ENCODE results near the gene AXL. TPM values are rescaled to one million over a fixed set of nuclear protein-coding genes. Genes with fewer than 3 reads are reported as not detected.

Gene AXL
- total and polyA plus RNA-seq, 9 of the 15 experiments (the other 6 are each of a cell fraction or from before 2014, with no cell fraction given), result 0.80 to 6.6 (median 1.6) TPM

- TF ChIP-seq THRAP3 (IDR thresholded peaks at IDR 0.05; ENCODE audit: borderline replicate concordance), result no peak
Observed at GRCh38 chr19:41238244-41238643, 19.2 kb downstream of the AXL start (continued).

DNA sequence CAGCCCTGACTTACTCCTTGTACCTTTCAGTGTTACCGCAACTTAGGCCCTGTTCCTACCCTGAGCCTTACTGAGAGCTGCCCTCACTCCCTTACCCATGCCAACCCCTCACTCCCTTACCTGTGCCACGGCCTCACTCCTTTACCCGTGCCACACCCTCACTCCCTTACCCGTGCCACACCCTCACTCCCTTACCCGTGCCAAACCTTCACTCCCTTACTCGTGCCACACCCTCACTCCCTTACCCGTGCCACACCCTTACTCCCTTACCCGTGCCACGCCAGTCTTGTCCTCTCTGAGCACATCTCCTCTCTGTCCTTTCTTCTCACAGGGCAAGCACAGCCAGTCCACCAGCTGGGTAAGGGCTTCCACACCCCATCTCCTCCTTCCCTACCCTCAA is 20.3 kb downstream of the AXL start:
- in situ Hi-C loops (cut with MboI) (no loop called here), intact Hi-C loops (cut with micrococcal nuclease) (no loop called here)
- H3K4me2 ChIP-seq (ENCODE audit: insufficient read depth, low read length), result no peak overlapping the region
- H3K9me3 ChIP-seq (replicated peaks; ENCODE audit: control insufficient read depth, insufficient read depth, low read depth, low read length), result no peaks in the 10 kb centered on the region
- 3% methylated on average over 9 of the region's 9 CpGs for WGBS (ENCODE audit: insufficient coverage, low coverage, missing lambda C conversion rate)
- ChIA-PET CTCF (ENCODE audit: low intra/inter-chr PET ratio) (no interaction called here), POLR2A (no interaction called here)
- no peak overlapping the region for H3K9ac ChIP-seq (ENCODE audit: insufficient read depth in 1 of 2, low read depth in 2 of 2, low read length in 2 of 2)
- H2AFZ ChIP-seq (ENCODE audit: low read depth, low read length), result no peak overlapping the region
- H3K27me3 ChIP-seq (ENCODE audit: control insufficient read depth in 2 of 2, insufficient read depth in 2 of 2, low read length in 2 of 2), result peaks cover 5 to 21% of the 10 kb centered on the region in 2 experiments; a peak in 3 of 5 replicates
- DNase-seq (ENCODE audit: extremely low read depth in 1 of 4, low spot score in 3 of 4) (no peak), FAIRE-seq (no peak), ATAC-seq (no peak)
- BruUV-seq (replicated peaks), result no TSS peak
- peaks cover 2% of the 10 kb centered on the region for H3K9me1 ChIP-seq (ENCODE audit: control insufficient read depth, insufficient read depth, low read length)
- peaks cover 0 to 6% of the 10 kb centered on the region in 2 experiments; a peak in 1 of 5 replicates for H3K4me1 ChIP-seq (replicated peaks in 1 of 2; ENCODE audit: control insufficient read depth in 2 of 2, insufficient read depth in 2 of 2, low read length in 2 of 2)
- no peak overlapping the region for H3K27ac ChIP-seq (ENCODE audit: extremely low read depth, low read depth, low read length)
- no peaks in the 10 kb centered on the region for H3K36me3 ChIP-seq (ENCODE audit: control insufficient read depth, insufficient read depth, low read length)
- H3K79me2 ChIP-seq (ENCODE audit: control insufficient read depth, insufficient read depth, low read length), result no peaks in the 10 kb centered on the region
- H3K4me3 ChIP-seq, result no peak overlapping the region
- no peaks in the 10 kb centered on the region for H4K20me1 ChIP-seq (replicated peaks; ENCODE audit: control insufficient read depth, insufficient read depth, low read length)
- TF ChIP-seq PURB (CRISPR knock-in tag; IDR thresholded peaks at IDR 0.05; ENCODE audit: low read depth), result no peak
- TF ChIP-seq HDAC1 (IDR thresholded peaks at IDR 0.05), result no peak
- no peak for TF ChIP-seq MXI1 (IDR thresholded peaks at IDR 0.05; ENCODE audit: low read depth, low read length)
- no peak for TF ChIP-seq PRPF4 (IDR thresholded peaks at IDR 0.05; ENCODE audit: insufficient read depth, low read depth, low read length, poor library complexity, severe bottlenecking)
- no peak for TF ChIP-seq CBX8 (IDR thresholded peaks at IDR 0.05; ENCODE audit: borderline replicate concordance, extremely low read depth, low read depth, low read length, poor library complexity, severe bottlenecking)
- TF ChIP-seq THRB (CRISPR knock-in tag; conservative IDR thresholded peaks at IDR 0.05), result no peak
- no peak for TF ChIP-seq LCOR (CRISPR knock-in tag; IDR thresholded peaks at IDR 0.05)
- no peak for TF ChIP-seq SUPT5H (IDR thresholded peaks at IDR 0.05)
- TF ChIP-seq SOX6 (IDR thresholded peaks at IDR 0.05), result no peak
- no peak for TF ChIP-seq LEF1 (IDR thresholded peaks at IDR 0.05)
- TF ChIP-seq TEAD4 (IDR thresholded peaks at IDR 0.05; ENCODE audit: low read length), result no peak
- no peak for TF ChIP-seq TEAD4 (CRISPR knock-in tag; IDR thresholded peaks at IDR 0.05; ENCODE audit: borderline replicate concordance)
- TF ChIP-seq, protein P1, sequence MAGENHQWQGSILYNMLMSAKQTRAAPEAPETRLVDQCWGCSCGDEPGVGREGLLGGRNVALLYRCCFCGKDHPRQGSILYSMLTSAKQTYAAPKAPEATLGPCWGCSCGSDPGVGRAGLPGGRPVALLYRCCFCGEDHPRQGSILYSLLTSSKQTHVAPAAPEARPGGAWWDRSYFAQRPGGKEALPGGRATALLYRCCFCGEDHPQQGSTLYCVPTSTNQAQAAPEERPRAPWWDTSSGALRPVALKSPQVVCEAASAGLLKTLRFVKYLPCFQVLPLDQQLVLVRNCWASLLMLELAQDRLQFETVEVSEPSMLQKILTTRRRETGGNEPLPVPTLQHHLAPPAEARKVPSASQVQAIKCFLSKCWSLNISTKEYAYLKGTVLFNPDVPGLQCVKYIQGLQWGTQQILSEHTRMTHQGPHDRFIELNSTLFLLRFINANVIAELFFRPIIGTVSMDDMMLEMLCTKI (IDR thresholded peaks at IDR 0.05; ENCODE audit: partially characterized antibody), result no peak
- TF ChIP-seq FOXK2 (conservative IDR thresholded peaks at IDR 0.05 in 1 of 2, IDR thresholded peaks at IDR 0.05 in 1 of 2; ENCODE audit: low read depth in 2 of 2), result no peak
- no peak for TF ChIP-seq ZC3H4 (CRISPR knock-in tag; IDR thresholded peaks at IDR 0.05; ENCODE audit: borderline replicate concordance)
- no peak for TF ChIP-seq ZNF699 (CRISPR knock-in tag; IDR thresholded peaks at IDR 0.05; ENCODE audit: insufficient replicate concordance)
- TF ChIP-seq ZNF41 (CRISPR knock-in tag; conservative IDR thresholded peaks at IDR 0.05), result no peak
- no peak for TF ChIP-seq ASH1L (IDR thresholded peaks at IDR 0.05; ENCODE audit: borderline replicate concordance, low read depth, partially characterized antibody)
